K562 (cell line): ENCODE data around the gene TUBB4B. TPM values are rescaled to one million over a fixed set of nuclear protein-coding genes. Genes with fewer than 3 reads are reported as not detected.

ENCODE experiments used
- ATAC-seq: fragments of 200-7000 bp; cut with Tn5 transposase; 3 replicates; pipeline ENCODE4 v1.9.1; 2020; ENCODE audit warnings: moderate library complexity
- BruUV-seq: library from RNA; stranded (reverse); fragments of 400-500 nt; replicated peaks from 2 replicates; lab custom pipeline; 2021; lab: Mats Ljungman, UMichigan
- CTCF ChIA-PET: fragments of 300-600 bp; formaldehyde crosslinking; extraction: SDS; loops from one replicate; lab custom pipeline; 2021; ENCODE audit warnings: low intra/inter-chr PET ratio; lab: Yijun Ruan, JAX
- POLR2A ChIA-PET: fragments of 300-600, 350-650 bp; sonication (Branson Sonifier 250); formaldehyde crosslinking; extraction: SDS; loops from one replicate; lab custom pipeline; 2021; ENCODE audit warnings: antibody characterized with exemption, inconsistent platforms; lab: Yijun Ruan, JAX
- DNase-seq, 4 experiments: peaks; one replicate each; pipeline versions ENCODE4 v3.0.0 to v3.0.0-alpha.2; 2011 to 2018; ENCODE audit warnings: low spot score in 3 of 4, mixed read lengths in 3 of 4; ENCODE audit errors: extremely low read depth in 1 of 4
- FAIRE-seq: peaks from 2 replicates; lab custom pipeline; 2011; peaks lifted over from hg19 to GRCh38; lab: Jason Lieb, UNC
- H2AFZ ChIP-seq: 2 replicates; pipeline ENCODE4 v1.6.0; 2011; ENCODE audit warnings: low read depth, low read length, control low read depth, inconsistent platforms
- H3K27ac ChIP-seq: fragments of 200-600 bp; 3 replicates; pipeline ENCODE4 v1.8.0; 2011; ENCODE audit warnings: low read depth, mild to moderate bottlenecking, control low read depth, inconsistent platforms, low read length, moderate library complexity, mixed read lengths; ENCODE audit errors: extremely low read depth
- H3K27me3 ChIP-seq, 2 experiments: fragments of 300-600 bp in 1 of 2; 2 replicates in 1 of 2; 3 replicates in 1 of 2; pipeline versions ENCODE4 v1.6.0 to v1.8.0; 2011; ENCODE audit warnings: inconsistent platforms in 2 of 2, low read length in 2 of 2, mild to moderate bottlenecking in 1 of 2, mixed read lengths in 1 of 2, moderate library complexity in 1 of 2; ENCODE audit not compliant: control insufficient read depth in 2 of 2, insufficient read depth in 2 of 2
- H3K36me3 ChIP-seq: fragments of 300-600 bp; 3 replicates; pipeline ENCODE4 v1.8.0; 2011; ENCODE audit warnings: mild to moderate bottlenecking, low read length, inconsistent platforms; ENCODE audit not compliant: control insufficient read depth, insufficient read depth
- H3K4me1 ChIP-seq, 2 experiments: fragments of 200-600 bp in 1 of 2; replicated peaks in 1 of 2; 2 replicates in 1 of 2; 3 replicates in 1 of 2; pipeline versions ENCODE4 v1.5.1 to v1.8.0; 2011; ENCODE audit warnings: inconsistent platforms in 2 of 2, low read length in 2 of 2, mild to moderate bottlenecking in 1 of 2, mixed read lengths in 1 of 2, moderate library complexity in 1 of 2; ENCODE audit not compliant: control insufficient read depth in 2 of 2, insufficient read depth in 2 of 2
- H3K4me2 ChIP-seq: 2 replicates; pipeline ENCODE4 v1.6.1; 2011; ENCODE audit warnings: low read length, control low read depth, inconsistent platforms, mixed read lengths; ENCODE audit not compliant: insufficient read depth
- H3K4me3 ChIP-seq: fragments of 200-600 bp; sonication (generic), shearing (Covaris generic); 2 replicates; pipeline ENCODE4 v1.5.1; 2016; ENCODE audit warnings: control low read depth, inconsistent platforms
- H3K79me2 ChIP-seq: fragments of 200-600 bp; 3 replicates; pipeline ENCODE4 v1.8.0; 2011; ENCODE audit warnings: low read length, inconsistent platforms; ENCODE audit not compliant: control insufficient read depth, insufficient read depth
- H3K9ac ChIP-seq, 2 experiments: 2 replicates each; pipeline versions ENCODE4 v1.6.0 to v1.6.1; 2011; ENCODE audit warnings: low read depth in 2 of 2, low read length in 2 of 2, control low read depth in 1 of 2, inconsistent platforms in 1 of 2, mild to moderate bottlenecking in 1 of 2, mixed read lengths in 1 of 2; ENCODE audit not compliant: insufficient read depth in 1 of 2
- H3K9me1 ChIP-seq: one replicate; pipeline ENCODE4 v1.6.0; 2011; ENCODE audit warnings: inconsistent platforms, mild to moderate bottlenecking, low read length, moderate library complexity; ENCODE audit not compliant: control insufficient read depth, insufficient read depth
- H3K9me3 ChIP-seq: replicated peaks from 2 replicates; pipeline ENCODE4 v1.5.1; 2011; ENCODE audit warnings: low read depth, low read length, inconsistent platforms; ENCODE audit not compliant: control insufficient read depth, insufficient read depth
- H4K20me1 ChIP-seq: replicated peaks from 2 replicates; pipeline ENCODE4 v1.6.1; 2011; ENCODE audit warnings: low read length, inconsistent platforms, mixed read lengths; ENCODE audit not compliant: control insufficient read depth, insufficient read depth
- CREBBP ChIP-seq: IDR thresholded peaks from one replicate; pipeline ENCODE4 v1.6.1; 2012; ENCODE audit warnings: low read depth, mild to moderate bottlenecking, control low read depth, inconsistent platforms, low read length
- FUS ChIP-seq: fragments of 200-400 bp; formaldehyde crosslinking; optimal IDR thresholded peaks from 2 replicates; pipeline ENCODE3; 2017; ENCODE audit warnings: low read depth, low read length
- HINFP ChIP-seq: fragments of 450-650 bp; conservative IDR thresholded peaks from 2 replicates; pipeline ENCODE4 v1.6.1; 2016; ENCODE audit warnings: missing genetic modification characterization, low read depth, mild to moderate bottlenecking, control low read depth, missing compliant biosample characterization
- IRF1 ChIP-seq: sonication (generic); formaldehyde crosslinking; IDR thresholded peaks from 2 replicates; pipeline ENCODE4 v1.8.0; 2022; ENCODE audit warnings: missing genetic modification reagents, mild to moderate bottlenecking, borderline replicate concordance
- IRF2 ChIP-seq: sonication (generic); formaldehyde crosslinking; IDR thresholded peaks from 2 replicates; pipeline ENCODE4 v1.8.1; 2022; ENCODE audit warnings: mild to moderate bottlenecking, missing genetic modification reagents
- KLF10 ChIP-seq: fragments of 250-450 bp; sonication (Bioruptor Pico); IDR thresholded peaks from 2 replicates; pipeline ENCODE4 v1.6.1; 2021; ENCODE audit warnings: matching md5 sums
- RAD51 ChIP-seq: fragments of 450-650 bp; IDR thresholded peaks from 2 replicates; pipeline ENCODE4 v1.7.1; 2016; ENCODE audit warnings: low read depth, mild to moderate bottlenecking, borderline replicate concordance
- RERE ChIP-seq: sonication (generic); formaldehyde crosslinking; IDR thresholded peaks from 2 replicates; pipeline ENCODE4 v1.8.0; 2023; ENCODE audit warnings: missing genetic modification reagents, mild to moderate bottlenecking, borderline replicate concordance
- RHOXF2B ChIP-seq: fragments of 250-450 bp; sonication (Bioruptor Pico); conservative IDR thresholded peaks from 2 replicates; pipeline ENCODE4 v1.5.1; 2021
- ZNF23 ChIP-seq: fragments of 250-450 bp; sonication (Bioruptor Pico); IDR thresholded peaks from 2 replicates; pipeline ENCODE4 v1.4.0; 2020; ENCODE audit warnings: mild to moderate bottlenecking
- ZNF316 ChIP-seq: fragments of 450-650 bp; IDR thresholded peaks from 2 replicates; pipeline ENCODE4 v1.6.1; 2016
- WGBS: fragments of 100-300 bp; shearing (Covaris generic); methylation state at CpG from one replicate; pipeline ENCODE4 v1.1.6; 2016; ENCODE audit warnings: low coverage, mixed read lengths; ENCODE audit not compliant: insufficient coverage; ENCODE audit errors: missing lambda C conversion rate; 5-methylcytosine and 5-hydroxymethylcytosine counted together
- in situ Hi-C: fragments of 300-500 bp; cut with MboI; formaldehyde crosslinking; loops from 4 replicates; pipeline ENCODE4 v1.15.0; 2018; ENCODE audit warnings: inconsistent platforms, mixed read lengths
- intact Hi-C: fragments of 100-400 bp; cut with micrococcal nuclease; formaldehyde crosslinking; loops from 2 replicates; pipeline ENCODE4 v1.14.2; 2022
- polyA plus RNA-seq, 8 experiments: library from polyadenylated mRNA; depleted of rRNA in 4 of 8; stranded (reverse) in 5 of 8; unstranded in 3 of 8; fragments of >200 nt; fragmentation: Nextera tagmentation in 2 of 8; fragmentation: Illumina TruSeq in 1 of 8; extraction: Ambion mirVana in 2 of 8; extraction: Trizol in 1 of 8; gene quantifications; 2 replicates each; pipeline versions ENCODE4 v1.2.1 to v1.2.3, GENCODE V29; 2011 to 2014; ENCODE audit warnings: inconsistent platforms in 1 of 8, missing spikeins in 1 of 8
- total RNA-seq, 7 experiments: library from RNA; depleted of rRNA in 6 of 7; stranded (reverse); fragments of >200 nt in 6 of 7; fragmentation: Illumina TruSeq in 2 of 7; extraction: Trizol in 2 of 7; gene quantifications; 2 replicates each; pipeline versions ENCODE4 v1.2.1 to v1.2.3, GENCODE V29; 2011 to 2021; ENCODE audit warnings: low replicate concordance in 1 of 7
- TF ChIP-seq, protein P1 (sequence below): sonication (generic); formaldehyde crosslinking; IDR thresholded peaks from 2 replicates; pipeline ENCODE4 v1.5.0; 2020; ENCODE audit warnings: missing genetic modification reagents

Gene TUBB4B
- total and polyA plus RNA-seq, 9 of the 15 experiments (the other 6 are each of a cell fraction or from before 2014, with no cell fraction given) = 24.1 to 443 (median 268) TPM

DNA sequence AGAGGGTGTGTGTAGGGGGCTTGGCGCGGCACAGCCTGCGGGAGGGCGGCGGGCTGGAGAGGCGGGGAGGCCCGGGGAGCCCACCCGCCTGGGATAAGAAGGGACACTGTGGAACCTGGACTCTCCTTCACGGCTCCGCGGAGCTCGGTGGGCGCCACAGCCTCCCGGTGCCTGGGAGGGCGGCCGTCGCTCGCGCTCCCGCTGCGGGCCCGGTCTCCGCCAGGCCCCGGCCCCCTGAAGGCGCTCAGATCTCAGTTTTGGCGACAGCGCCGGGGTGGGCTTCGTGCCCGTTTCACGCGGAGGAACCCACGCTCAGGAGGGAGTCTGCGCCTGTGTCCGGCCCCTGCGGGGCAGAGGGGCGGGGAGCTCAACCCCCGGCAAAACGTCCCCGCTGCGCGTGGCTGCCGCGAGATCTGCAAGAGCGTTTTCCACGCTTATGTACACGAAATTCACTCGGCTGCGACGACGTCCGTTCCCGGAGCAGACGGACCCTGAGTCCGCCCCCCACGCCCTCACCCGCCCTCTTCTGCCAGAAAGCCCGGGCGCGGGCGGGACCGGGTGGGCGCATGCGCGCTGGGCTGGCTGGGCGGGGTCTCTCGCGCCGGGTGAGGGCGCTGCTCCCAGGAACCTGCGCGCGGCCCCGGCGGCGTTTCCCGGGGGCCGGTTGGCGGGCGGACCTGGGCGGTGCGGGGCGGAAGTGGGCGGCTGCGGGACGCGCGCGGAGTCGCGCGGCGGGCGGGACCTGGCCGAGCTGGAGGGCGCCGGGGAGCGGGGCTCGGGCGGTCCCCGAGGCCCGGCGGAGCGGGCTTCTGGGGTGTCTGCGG is 13.7 kb downstream of the TUBB4B start, which contains the start of gene NELFB:
NELFB (plus strand) TSS at position 704 of the 824 bp plus-strand sequence.
- H3K9me1 ChIP-seq = no peaks in the 10 kb centered on the region
- intact Hi-C loops = loop anchor here (2.0 kb wide), 2 partner anchors 14 to 22 kb away; partner anchors contain the start of genes TOR4A and TUBB4B
- peak within 1 kb of the TSS; percentile 84 for H3K27ac ChIP-seq
- H3K36me3 ChIP-seq = peaks cover 29% of the 10 kb centered on the region
- H3K9ac ChIP-seq = peak within 1 kb of the TSS; percentile 90 to 95
- TSS peak; percentile 84 for BruUV-seq
- ATAC-seq (peak; percentile 82), FAIRE-seq (peak; percentile 77), DNase-seq (peak; percentile 94 to 99 (median 98))
- under 1% methylated on average over 68 of the region's 105 CpGs for WGBS
- peak within 1 kb of the TSS; percentile 97 for H3K4me2 ChIP-seq
- H3K4me3 ChIP-seq = peak within 1 kb of the TSS; percentile 100
- POLR2A ChIA-PET = interaction anchor here (0.6 to 8.3 kb wide), 8 partner anchors 12 to 395 kb away, joined by 3 to 221 read pairs (median 4); partner anchors contain the start of gene TUBB4B
- H3K27me3 ChIP-seq = no peaks in the 10 kb centered on the region
- CTCF ChIA-PET = interaction anchor here (1.1 kb wide), 1 partner anchor 18 kb away, joined by 3 read pairs; no protein-coding TSS in a partner anchor
- peaks cover 13 to 68% of the 10 kb centered on the region in 2 experiments for H3K4me1 ChIP-seq
- peak within 1 kb of the TSS; percentile 91 for H2AFZ ChIP-seq
- peaks cover 39% of the 10 kb centered on the region for H3K79me2 ChIP-seq
- H3K9me3 ChIP-seq = no peaks in the 10 kb centered on the region
- in situ Hi-C loops = no loop called here
- H4K20me1 ChIP-seq = no peaks in the 10 kb centered on the region; the same call in 1 of the 2 replicates
- TF ChIP-seq RHOXF2B (CRISPR knock-in tag) (no peak), FUS (peak; percentile 18), HINFP (no peak), IRF2 (CRISPR knock-in tag) (0 out of 2 replicates have a peak, but pooled peaks have one; percentile 32), ZNF23 (CRISPR knock-in tag) (no peak), RERE (CRISPR knock-in tag) (no peak), CREBBP (no peak), RAD51 (no peak), IRF1 (no peak), KLF10 (CRISPR knock-in tag) (no peak), ZNF316 (no peak)
- TF ChIP-seq, protein P1, sequence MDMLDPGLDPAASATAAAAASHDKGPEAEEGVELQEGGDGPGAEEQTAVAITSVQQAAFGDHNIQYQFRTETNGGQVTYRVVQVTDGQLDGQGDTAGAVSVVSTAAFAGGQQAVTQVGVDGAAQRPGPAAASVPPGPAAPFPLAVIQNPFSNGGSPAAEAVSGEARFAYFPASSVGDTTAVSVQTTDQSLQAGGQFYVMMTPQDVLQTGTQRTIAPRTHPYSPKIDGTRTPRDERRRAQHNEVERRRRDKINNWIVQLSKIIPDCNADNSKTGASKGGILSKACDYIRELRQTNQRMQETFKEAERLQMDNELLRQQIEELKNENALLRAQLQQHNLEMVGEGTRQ (CRISPR knock-in tag) = no peak
